Right cardiac atrium (tissue), 5 donors: ENCODE data around the gene USP2. TPM values are rescaled to one million over a fixed set of nuclear protein-coding genes. Genes with fewer than 3 reads are reported as not detected.
"Not testable (repeated sequence)": the region's sequence is repeated elsewhere in the genome, so short reads cannot be mapped to it uniquely, and the experiment has no call there.

Experiments used
- ATAC-seq, 2 donors: fragments of 200-7000 bp; cut with Tn5 transposase; one replicate each; pipeline versions ENCODE4 v1.8.0 to v1.9.1; 2020; ENCODE audit warnings: moderate library complexity in 2 of 2, mild to moderate bottlenecking in 1 of 2
- DNase-seq, 3 donors: peaks; one replicate each; pipeline ENCODE4 v3.0.0-alpha.2; 2020
- H3K27ac ChIP-seq: one replicate; pipeline ENCODE4 v1.5.1; 2013; ENCODE audit warnings: mild to moderate bottlenecking, low read length, control low read depth, moderate library complexity
- H3K27me3 ChIP-seq: one replicate; pipeline ENCODE4 v1.6.1; 2013; ENCODE audit not compliant: control insufficient read depth, insufficient read depth
- H3K4me1 ChIP-seq: one replicate; pipeline ENCODE4 v1.6.1; 2013; ENCODE audit warnings: low read length; ENCODE audit not compliant: control insufficient read depth, insufficient read depth
- H3K4me3 ChIP-seq: one replicate; pipeline ENCODE4 v1.5.1; 2013; ENCODE audit warnings: low read length, control low read depth
- H3K9me3 ChIP-seq: one replicate; pipeline ENCODE4 v1.6.1; 2013; ENCODE audit warnings: low read length; ENCODE audit not compliant: control insufficient read depth
- WGBS: extraction: QIAGEN DNeasy Blood & Tissue Kit; methylation state at CpG from one replicate; pipeline ENCODE4 v1.1.7; 2013; 5-methylcytosine and 5-hydroxymethylcytosine counted together
- intact Hi-C, 4 donors: fragments of 100-400 bp; cut with DNase I; formaldehyde crosslinking; loops; one replicate each; pipeline versions ENCODE4 v1.11.0 to v1.14.0; 2022 to 2023
- polyA plus RNA-seq: library from polyadenylated mRNA; stranded (reverse); fragments of 200-250 nt; gene quantifications from one replicate; pipeline ENCODE4 v1.2.3, GENCODE V29; 2013
- total RNA-seq, 4 donors: library from RNA; stranded (reverse); fragmentation: NEBNext Ultra II Directional; extraction: Animal tissue kit (Norgen Biotek cat#: 25700); gene quantifications; one replicate each; pipeline ENCODE4 v1.2.1, GENCODE V29; 2021
- donor health status: healthy with polysubstance abuse.
- donor health status: DM: no; HTN: yes; CAD: no.
- donor health status: DM: no; HTN: no; CAD: no.
- donor health status: DM: no; HTN: yes; CAD: no; lungs with severe emphysema.
- donor health status: DM: yes; HTN: yes; CAD: no.

USP2 gene
- total and polyA plus RNA-seq, 5 donors, result 57.1 to 98.4 (median 93.1) TPM

DNA sequence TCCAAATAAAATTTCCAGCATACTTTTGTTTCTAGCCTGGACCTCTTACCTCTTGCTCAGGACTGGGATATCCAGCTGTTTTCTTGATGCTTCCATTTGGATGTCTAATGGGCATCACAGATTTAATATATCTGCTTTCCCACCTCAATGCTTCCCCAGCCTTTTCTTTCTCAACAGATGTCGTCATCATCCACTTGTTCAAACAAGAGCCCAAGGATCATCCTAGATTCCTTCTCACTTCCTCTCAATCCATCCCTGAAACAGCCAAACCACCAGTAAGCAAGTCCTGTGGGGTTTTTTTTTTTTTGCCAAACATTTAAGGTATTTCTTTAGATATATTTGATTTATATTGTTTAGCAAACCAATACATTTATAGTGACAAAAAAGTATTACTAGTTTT, 29.0 kb upstream of the USP2 start:
- intact Hi-C loops, result no loop called here
- Histone ChIP-seq H3K9me3 (no peaks in the 10 kb centered on the region), H3K4me3 (no peak overlapping the region), H3K27me3 (no peaks in the 10 kb centered on the region), H3K27ac (no peak overlapping the region), H3K4me1 (no peaks in the 10 kb centered on the region)
- ATAC-seq (no peak), DNase-seq (no peak)
- WGBS, result 89% methylated on average over 1 of the region's 1 CpG

DNA sequence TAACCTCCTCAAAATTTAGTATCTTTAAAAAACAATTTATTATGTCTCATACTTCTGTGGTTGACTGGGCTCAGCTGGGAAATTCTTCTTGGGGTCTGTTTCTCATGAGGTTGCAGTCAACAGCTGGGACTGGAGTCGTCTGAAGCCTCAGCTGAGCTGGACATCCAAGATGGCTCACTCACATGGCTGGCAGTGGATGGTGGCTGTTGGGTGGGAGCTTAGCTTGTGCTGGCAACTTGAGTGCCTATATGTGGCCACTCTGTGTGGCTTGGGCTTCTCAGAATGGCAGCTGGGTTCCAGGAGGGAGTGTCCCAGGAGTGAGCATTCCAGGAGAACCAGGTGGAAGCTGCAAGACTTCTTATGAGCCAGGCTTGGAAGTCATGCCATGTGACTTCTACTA, 28.2 kb upstream of the USP2 start:
- DNase-seq, result no peak
- Histone ChIP-seq H3K9me3 (no peaks in the 10 kb centered on the region), H3K27me3 (no peaks in the 10 kb centered on the region), H3K4me3 (no peak overlapping the region), H3K4me1 (no peaks in the 10 kb centered on the region), H3K27ac (no peak overlapping the region)
- 83% methylated on average over 1 of the region's 1 CpG for WGBS
- intact Hi-C loops, result no loop called here
- no peak for ATAC-seq

DNA sequence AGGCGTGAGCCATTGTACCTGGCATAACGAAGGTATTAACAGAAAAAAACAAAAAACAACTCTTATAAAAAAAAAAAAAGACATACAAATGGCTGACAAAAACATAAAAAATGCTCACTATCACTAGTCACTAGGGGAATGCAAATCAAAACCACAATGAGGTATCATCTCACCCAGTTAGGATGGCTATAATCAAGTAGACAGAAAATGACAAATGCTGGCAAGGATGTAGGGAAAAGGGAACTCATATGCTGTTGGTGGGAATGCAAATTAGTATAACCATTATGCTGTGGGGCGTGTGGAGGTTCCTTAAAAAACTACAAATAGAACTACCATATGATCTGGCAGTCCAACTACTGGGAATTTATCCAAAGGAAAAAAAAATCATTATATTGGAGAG, 24.5 kb upstream of the USP2 start:
- Histone ChIP-seq H3K4me1 (no peaks in the 10 kb centered on the region), H3K27me3 (no peaks in the 10 kb centered on the region), H3K4me3 (no peak overlapping the region), H3K27ac (no peak overlapping the region), H3K9me3 (no peaks in the 10 kb centered on the region)
- ATAC-seq (no peak), DNase-seq (no peak)
- 85% methylated on average over 3 of the region's 3 CpGs for WGBS
- intact Hi-C loops, result no loop called here

DNA sequence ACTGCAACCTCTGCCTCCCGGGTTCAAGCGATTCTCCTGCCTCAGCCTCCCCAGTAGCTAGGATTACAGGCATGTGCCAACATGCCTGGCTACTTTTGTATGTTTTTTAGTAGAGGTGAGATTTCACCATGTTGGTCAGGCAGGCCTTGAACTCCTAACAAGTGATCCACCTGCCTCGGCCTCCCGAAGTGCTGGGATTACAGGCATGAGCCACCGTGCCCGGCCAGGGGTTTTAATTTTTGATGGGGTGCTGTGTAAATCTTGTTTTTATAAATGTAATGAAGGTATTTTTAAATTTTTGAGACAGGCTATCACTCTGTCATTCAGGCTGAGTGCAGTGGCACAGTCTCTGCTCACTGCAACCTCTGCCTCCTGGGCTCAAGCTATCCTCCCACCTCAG, 24.0 kb upstream of the USP2 start:
- H3K27ac ChIP-seq, ATAC-seq, DNase-seq, H3K27me3 ChIP-seq, H3K4me1 ChIP-seq, intact Hi-C loops, H3K4me3 ChIP-seq, H3K9me3 ChIP-seq: not testable (repeated sequence)
- 95% methylated on average over 6 of the region's 6 CpGs for WGBS

DNA sequence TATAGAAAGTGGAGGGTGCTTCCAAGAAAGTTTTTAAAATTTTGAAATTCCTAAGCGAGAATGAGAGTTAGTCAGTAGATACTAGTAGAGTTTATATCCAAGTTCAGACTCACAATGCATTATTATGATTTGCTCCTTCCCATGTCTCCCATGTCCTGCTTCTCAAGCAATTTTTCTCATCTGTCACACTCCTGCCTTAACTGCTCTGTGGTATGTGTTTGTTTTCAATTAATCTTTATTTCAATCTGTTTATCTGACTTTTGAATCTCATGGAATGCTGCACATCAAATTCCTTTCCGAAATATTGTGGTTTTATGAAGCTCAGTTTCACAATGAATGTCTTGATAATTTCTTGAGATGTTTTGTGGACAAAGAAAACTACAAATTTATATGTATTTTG, 23.4 kb upstream of the USP2 start:
- intact Hi-C loops, result no loop called here
- no peak for DNase-seq
- Histone ChIP-seq H3K27ac (no peak overlapping the region), H3K4me1 (no peaks in the 10 kb centered on the region), H3K27me3 (no peaks in the 10 kb centered on the region), H3K4me3 (no peak overlapping the region), H3K9me3 (no peaks in the 10 kb centered on the region)
- no peak for ATAC-seq
- 79% methylated on average over 2 of the region's 2 CpGs for WGBS

DNA sequence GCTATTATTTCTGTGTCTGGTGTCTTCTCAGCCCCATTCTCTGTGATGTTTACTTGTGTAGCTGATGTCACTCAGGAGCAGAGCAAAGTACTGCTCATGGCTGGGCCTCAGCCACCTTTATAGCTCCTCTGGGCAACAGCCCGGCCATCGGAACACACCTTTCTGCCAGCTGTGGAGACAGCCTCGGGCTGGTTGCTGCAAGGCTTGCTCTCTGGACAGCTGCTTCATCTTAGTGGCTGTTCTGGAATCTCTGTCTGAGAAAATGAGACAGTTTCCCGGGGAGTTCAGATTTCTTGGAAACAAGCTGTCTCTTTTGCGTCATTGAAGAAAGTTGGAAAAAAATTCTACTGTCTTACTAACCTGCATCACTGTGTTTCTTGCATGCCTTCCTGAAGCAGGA, 21.5 kb upstream of the USP2 start:
- 66% methylated on average over 5 of the region's 5 CpGs for WGBS
- intact Hi-C loops, result no loop called here
- no peak for ATAC-seq

DNA sequence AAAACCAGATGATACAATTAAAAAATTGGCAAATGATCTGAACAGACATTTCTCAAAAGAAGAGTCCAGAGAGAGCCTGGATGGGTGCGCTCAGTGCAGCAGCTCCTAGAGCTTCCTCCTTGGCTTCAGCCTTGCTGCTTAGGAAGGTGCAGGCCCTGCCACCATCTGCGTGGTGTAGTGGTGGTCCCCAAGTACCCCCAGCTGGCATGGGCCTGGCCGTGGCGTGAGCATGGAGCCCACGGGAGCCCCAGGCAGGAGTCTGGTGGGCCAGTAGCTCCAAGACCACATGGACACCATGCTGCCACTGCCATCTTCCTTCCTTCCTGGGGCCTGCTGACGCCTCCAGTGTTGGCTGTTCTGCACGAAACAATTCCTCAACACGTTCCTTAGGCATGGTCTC, 21.0 kb upstream of the USP2 start:
- H3K4me3 ChIP-seq, result no peak overlapping the region
- DNase-seq (no peak), ATAC-seq (no peak)
- H3K27me3 ChIP-seq, result no peaks in the 10 kb centered on the region
- no peaks in the 10 kb centered on the region for H3K4me1 ChIP-seq
- intact Hi-C loops, result no loop called here
- H3K9me3 ChIP-seq, result no peaks in the 10 kb centered on the region
- WGBS, result 88% methylated on average over 8 of the region's 8 CpGs
- no peak overlapping the region for H3K27ac ChIP-seq

More for the DNA sequence above, 21.5 kb upstream of the USP2 start:
- Histone ChIP-seq H3K9me3 (no peaks in the 10 kb centered on the region), H3K4me3 (no peak overlapping the region), H3K27me3 (no peaks in the 10 kb centered on the region), H3K27ac (no peak overlapping the region), H3K4me1 (no peaks in the 10 kb centered on the region)
- DNase-seq, result no peak

DNA sequence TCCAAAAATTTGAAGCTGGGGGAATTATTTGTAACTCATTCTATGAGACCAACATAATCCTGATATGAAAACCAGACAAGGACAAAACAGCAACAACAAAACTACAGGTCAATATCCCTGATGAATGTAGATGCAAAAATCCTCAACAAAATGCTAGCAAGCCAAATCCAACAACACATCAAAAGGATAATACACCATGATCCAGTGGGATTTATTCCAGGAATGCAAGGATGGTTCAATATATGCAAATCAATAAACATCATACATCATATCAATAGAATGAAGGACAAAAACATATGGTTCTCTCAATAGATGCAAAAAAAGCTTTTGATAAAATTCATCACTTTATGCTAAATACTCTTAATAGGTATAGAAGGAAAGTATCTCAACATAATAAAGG, 19.4 kb upstream of the USP2 start:
- intact Hi-C loops, result no loop called here
- no peak for DNase-seq
- Histone ChIP-seq H3K4me1 (no peaks in the 10 kb centered on the region), H3K9me3 (no peaks in the 10 kb centered on the region), H3K27me3 (no peaks in the 10 kb centered on the region), H3K27ac (no peak overlapping the region), H3K4me3 (no peak overlapping the region)
- ATAC-seq, result no peak

DNA sequence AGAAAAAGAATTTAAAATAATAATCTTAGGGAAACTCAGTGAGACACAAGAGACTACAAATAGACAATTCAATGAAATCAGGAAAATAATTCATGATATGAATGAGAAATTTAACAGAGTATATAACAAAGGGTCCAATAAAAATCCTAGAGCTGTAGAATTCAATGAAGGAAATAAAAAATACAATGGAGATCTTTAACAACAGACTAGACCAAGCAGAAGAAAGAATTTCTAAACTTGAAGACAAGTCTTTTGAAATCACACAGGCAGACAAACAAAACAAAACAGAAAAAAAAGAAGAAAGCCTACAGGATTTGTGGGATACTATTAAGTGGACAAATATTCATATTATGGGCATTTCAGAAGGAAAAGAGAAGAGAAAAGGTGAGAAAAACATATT, 16.2 kb upstream of the USP2 start:
- Histone ChIP-seq H3K9me3 (no peaks in the 10 kb centered on the region), H3K27ac (no peak overlapping the region), H3K4me1 (no peaks in the 10 kb centered on the region), H3K4me3 (no peak overlapping the region), H3K27me3 (no peaks in the 10 kb centered on the region)
- no peak for DNase-seq
- intact Hi-C loops, result no loop called here
- no peak for ATAC-seq

DNA sequence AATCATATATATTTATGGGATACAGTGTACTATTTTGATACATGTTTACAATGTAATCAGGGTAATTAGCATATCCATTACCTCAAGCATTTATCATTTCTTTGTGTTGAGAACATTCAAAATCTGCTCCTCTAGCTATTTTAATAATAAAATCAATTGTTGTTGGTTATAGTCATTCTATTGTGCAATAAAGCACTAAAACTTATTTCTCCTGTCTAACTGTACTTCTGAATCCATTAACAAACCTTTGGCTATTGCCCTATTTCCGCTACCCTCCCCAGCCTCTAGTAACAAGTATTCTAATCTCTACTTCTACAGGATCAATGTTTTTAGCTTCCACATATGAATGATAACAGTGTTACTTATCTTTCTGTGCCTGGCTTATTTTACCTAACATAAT, 15.3 kb upstream of the USP2 start:
- no peak overlapping the region for H3K27ac ChIP-seq
- H3K4me1 ChIP-seq, result no peaks in the 10 kb centered on the region
- H3K9me3 ChIP-seq, result no peaks in the 10 kb centered on the region
- WGBS, result 99% methylated on average over 1 of the region's 1 CpG
- ATAC-seq (no peak), DNase-seq (no peak)
- no peaks in the 10 kb centered on the region for H3K27me3 ChIP-seq
- no peak overlapping the region for H3K4me3 ChIP-seq
- intact Hi-C loops, result no loop called here

DNA sequence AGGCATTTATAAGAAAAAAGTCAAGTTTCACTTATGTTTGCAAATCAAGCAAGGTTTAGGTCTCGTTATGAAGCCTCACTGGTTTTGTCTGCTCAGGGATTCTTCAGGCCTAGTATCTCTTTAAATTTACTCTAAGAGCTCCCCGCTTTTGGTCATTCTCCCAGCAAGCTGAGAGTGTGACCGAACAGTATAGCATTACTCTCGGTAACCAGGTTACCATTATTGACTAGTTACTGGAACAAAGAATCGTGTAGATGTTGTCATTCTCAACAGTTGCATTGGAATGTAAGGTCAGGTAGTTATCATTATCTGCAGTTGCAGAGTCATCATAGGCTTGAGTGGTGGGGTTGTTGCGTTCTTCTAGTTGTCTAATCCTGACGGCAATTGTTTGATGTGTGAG, 9.8 kb upstream of the USP2 start:
- Histone ChIP-seq H3K27me3 (no peaks in the 10 kb centered on the region), H3K27ac (no peak overlapping the region), H3K9me3 (no peaks in the 10 kb centered on the region), H3K4me3 (no peak overlapping the region), H3K4me1 (no peaks in the 10 kb centered on the region)
- DNase-seq (no peak), ATAC-seq (no peak)
- intact Hi-C loops, result no loop called here
- WGBS, result 84% methylated on average over 7 of the region's 7 CpGs

DNA sequence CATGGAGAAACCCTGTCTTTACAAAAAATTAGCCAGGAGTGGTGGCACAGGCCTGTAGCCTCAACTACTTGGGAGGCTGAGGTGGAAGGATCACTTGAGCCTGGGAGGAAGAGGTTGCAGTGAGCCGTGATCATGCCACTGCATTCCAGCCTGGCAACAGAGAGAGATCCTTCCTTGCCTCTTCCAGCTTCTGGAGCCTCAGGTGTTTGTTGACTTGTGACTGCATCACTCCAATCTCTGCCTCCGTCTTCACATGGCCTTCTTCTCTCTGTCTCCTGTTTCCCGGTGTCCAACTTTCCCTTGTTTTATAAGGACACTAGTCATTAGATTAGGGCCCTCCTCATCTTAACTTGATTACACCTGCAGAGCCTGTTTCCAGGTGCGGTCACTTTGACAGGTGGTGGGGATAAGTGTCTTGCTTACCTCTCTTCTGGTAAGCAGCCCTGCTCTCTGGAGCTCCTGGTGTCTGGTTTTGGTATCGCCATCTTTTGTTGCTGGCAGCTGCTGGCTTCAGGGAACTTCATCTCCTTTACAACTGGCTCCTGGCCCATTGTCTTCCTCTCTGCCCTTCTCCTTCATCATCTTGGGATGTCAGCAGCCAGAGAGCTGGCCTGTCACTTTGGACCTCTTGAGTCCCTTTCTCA, 8.2 kb upstream of the USP2 start:
- DNase-seq, result no peak
- no peak overlapping the region for H3K4me3 ChIP-seq
- intact Hi-C loops, result loop anchor here in 2 of 4 donors (10.0 kb wide), 1 partner anchor 85 kb away; no protein-coding TSS in a partner anchor
- H3K4me1 ChIP-seq, result no peaks in the 10 kb centered on the region
- no peak overlapping the region for H3K27ac ChIP-seq
- H3K9me3 ChIP-seq, result no peaks in the 10 kb centered on the region
- H3K27me3 ChIP-seq, result no peaks in the 10 kb centered on the region
- WGBS, result 71% methylated on average over 5 of the region's 5 CpGs
- no peak for ATAC-seq
